Right lobe of liver (tissue), 6 donors: ENCODE data around the gene CMTM2. TPM values are rescaled to one million over a fixed set of nuclear protein-coding genes. Genes with fewer than 3 reads are reported as not detected.
"Not testable (repeated sequence)": the region's sequence is repeated elsewhere in the genome, so short reads cannot be mapped to it uniquely, and the experiment has no call there.

Experiments
- ATAC-seq, 4 donors: fragments of 200-7000 bp; cut with Tn5 transposase; one replicate each; pipeline ENCODE4 v1.9.1; 2020; ENCODE audit warnings: mild to moderate bottlenecking in 4 of 4, moderate library complexity in 4 of 4
- DNase-seq, 3 donors: peaks; one replicate each; pipeline ENCODE4 v3.0.0-alpha.2; 2020
- H3K27ac ChIP-seq, 3 donors: fragments of 200-600 bp; one replicate each; pipeline ENCODE4 v1.8.0; 2022
- H3K27me3 ChIP-seq, 2 donors: fragments of 200-600 bp; one replicate each; pipeline ENCODE4 v1.8.0; 2022
- H3K36me3 ChIP-seq, 4 donors: fragments of 200-600 bp; sonication (generic) in 1 of 4; one replicate each; pipeline versions ENCODE4 v1.5.1 to v1.8.0; 2017 to 2022; ENCODE audit warnings: control low read depth in 1 of 4
- H3K4me1 ChIP-seq, 4 donors: fragments of 200-600 bp; sonication (generic) in 1 of 4; one replicate each; pipeline versions ENCODE4 v1.5.1 to v1.8.0; 2017 to 2022; ENCODE audit warnings: control low read depth in 1 of 4
- H3K4me3 ChIP-seq, 3 donors: fragments of 200-600 bp; one replicate each; pipeline ENCODE4 v1.8.0; 2022
- H3K9me3 ChIP-seq, 4 donors: fragments of 200-600 bp; sonication (generic) in 1 of 4; one replicate each; pipeline versions ENCODE4 v1.5.1 to v1.8.0; 2017 to 2022; ENCODE audit warnings: control low read depth in 1 of 4
- POLR2A ChIP-seq: fragments of 450-650 bp; IDR thresholded peaks from one replicate; pipeline ENCODE4 v1.6.1; 2017; ENCODE audit warnings: antibody characterized with exemption, mild to moderate bottlenecking
- WGBS: methylation state at CpG from one replicate; pipeline ENCODE4 v1.1.6; 2018; ENCODE audit warnings: low coverage, low lambda C conversion rate; ENCODE audit not compliant: insufficient coverage; ENCODE audit errors: missing lambda C conversion rate; 5-methylcytosine and 5-hydroxymethylcytosine counted together
- intact Hi-C, 2 donors: fragments of 100-400 bp; cut with DNase I; formaldehyde crosslinking; loops; one replicate each; pipeline versions ENCODE4 v1.11.2 to v1.14.1; 2022
- total RNA-seq, 6 experiments: library from RNA; depleted of rRNA in 2 of 6; stranded (reverse); fragments of >200 nt in 2 of 6; fragmentation: NEBNext Ultra II Directional in 3 of 6; extraction: Animal tissue kit (Norgen Biotek cat#: 25700) in 3 of 6; gene quantifications; one replicate each; pipeline versions ENCODE4 v1.1.0 to v1.2.4, GENCODE V29; 2016 to 2023
- TF ChIP-seq, protein P1 (sequence below), 4 donors: fragments of 200-600 bp in 3 of 4; fragments of 450-650 bp in 1 of 4; IDR thresholded peaks; one replicate each; pipeline versions ENCODE4 v1.5.1 to v1.8.0; 2016 to 2022; ENCODE audit warnings: antibody characterized with exemption in 4 of 4, mild to moderate bottlenecking in 2 of 4
- donor health status: DM: no; HTN: yes; CAD: no.
- donor health status: DM: no; HTN: no; CAD: no.
- donor health status: DM: no; HTN: no; CAD: no.
- donor health status: DM: no; HTN: yes; CAD: no.
- donor health status: DM: no; HTN: yes; CAD: no.

Gene CMTM2
- total RNA-seq, 6 experiments from 2014 or later = 0.44 to 0.83 (median 0.55) TPM; not detected in 3

DNA sequence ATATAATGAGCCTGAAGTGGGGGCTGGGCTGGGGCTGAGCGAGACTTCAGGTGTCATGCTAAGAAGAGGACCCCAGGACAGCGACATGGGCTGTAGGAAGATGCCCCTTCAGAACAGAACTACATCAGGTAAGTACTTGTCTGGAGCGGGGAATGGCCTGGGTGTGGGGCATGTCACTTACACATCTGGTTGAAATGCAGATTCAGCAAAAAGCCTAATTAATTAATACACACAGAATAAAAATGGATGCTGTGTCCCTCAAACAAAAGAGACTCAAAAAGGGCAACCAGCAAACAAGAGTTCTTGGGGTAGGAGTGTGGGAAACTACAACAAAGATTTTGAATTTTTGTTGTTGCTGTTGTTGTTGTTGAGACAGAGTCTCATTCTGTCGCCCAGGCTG, 11.8 kb downstream of the CMTM2 start:
- no peaks in the 10 kb centered on the region for H3K27me3 ChIP-seq
- TF ChIP-seq POLR2A = no peak
- TF ChIP-seq, protein P1, sequence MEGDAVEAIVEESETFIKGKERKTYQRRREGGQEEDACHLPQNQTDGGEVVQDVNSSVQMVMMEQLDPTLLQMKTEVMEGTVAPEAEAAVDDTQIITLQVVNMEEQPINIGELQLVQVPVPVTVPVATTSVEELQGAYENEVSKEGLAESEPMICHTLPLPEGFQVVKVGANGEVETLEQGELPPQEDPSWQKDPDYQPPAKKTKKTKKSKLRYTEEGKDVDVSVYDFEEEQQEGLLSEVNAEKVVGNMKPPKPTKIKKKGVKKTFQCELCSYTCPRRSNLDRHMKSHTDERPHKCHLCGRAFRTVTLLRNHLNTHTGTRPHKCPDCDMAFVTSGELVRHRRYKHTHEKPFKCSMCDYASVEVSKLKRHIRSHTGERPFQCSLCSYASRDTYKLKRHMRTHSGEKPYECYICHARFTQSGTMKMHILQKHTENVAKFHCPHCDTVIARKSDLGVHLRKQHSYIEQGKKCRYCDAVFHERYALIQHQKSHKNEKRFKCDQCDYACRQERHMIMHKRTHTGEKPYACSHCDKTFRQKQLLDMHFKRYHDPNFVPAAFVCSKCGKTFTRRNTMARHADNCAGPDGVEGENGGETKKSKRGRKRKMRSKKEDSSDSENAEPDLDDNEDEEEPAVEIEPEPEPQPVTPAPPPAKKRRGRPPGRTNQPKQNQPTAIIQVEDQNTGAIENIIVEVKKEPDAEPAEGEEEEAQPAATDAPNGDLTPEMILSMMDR (IDR thresholded peaks at IDR 0.05) = no peak
- no peaks in the 10 kb centered on the region for H3K9me3 ChIP-seq
- DNase-seq (no peak), ATAC-seq (no peak)
- H3K36me3 ChIP-seq = no peaks in the 10 kb centered on the region
- no peaks in the 10 kb centered on the region for H3K4me1 ChIP-seq
- H3K27ac ChIP-seq = no peak overlapping the region
- no CpG with 5 or more reads among the region's 4 CpGs for WGBS
- intact Hi-C loops = no loop called here
- H3K4me3 ChIP-seq = no peak overlapping the region

DNA sequence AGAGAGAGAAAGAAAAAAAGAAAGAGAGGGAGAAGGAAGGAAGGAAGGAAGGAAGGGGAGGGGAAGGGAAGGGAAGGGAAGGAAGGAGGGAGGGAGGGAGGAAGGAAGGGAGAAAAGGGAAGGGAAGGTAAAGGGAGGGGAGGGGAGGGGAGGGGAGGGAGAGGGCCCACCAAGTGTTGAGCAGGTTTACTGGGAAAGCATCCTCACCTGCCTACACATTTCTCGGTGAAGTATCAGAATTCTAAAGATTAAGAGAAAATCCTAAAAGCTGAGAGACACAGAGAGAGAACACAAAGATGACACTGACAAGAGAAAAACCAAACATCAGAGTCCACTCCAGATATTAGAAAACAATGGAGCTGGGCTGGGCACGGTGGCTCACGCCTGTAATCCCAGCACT, 13.0 kb downstream of the CMTM2 start:
- no peaks in the 10 kb centered on the region for H3K9me3 ChIP-seq
- no peak overlapping the region for H3K4me3 ChIP-seq
- WGBS = 84% methylated on average over 3 of the region's 3 CpGs
- no peak overlapping the region for H3K27ac ChIP-seq
- no peaks in the 10 kb centered on the region for H3K27me3 ChIP-seq
- TF ChIP-seq, protein P1 (IDR thresholded peaks at IDR 0.05) = no peak
- TF ChIP-seq POLR2A = no peak
- intact Hi-C loops = no loop called here
- no peaks in the 10 kb centered on the region for H3K36me3 ChIP-seq
- no peaks in the 10 kb centered on the region for H3K4me1 ChIP-seq
- DNase-seq = no peak
- ATAC-seq = no peak

DNA sequence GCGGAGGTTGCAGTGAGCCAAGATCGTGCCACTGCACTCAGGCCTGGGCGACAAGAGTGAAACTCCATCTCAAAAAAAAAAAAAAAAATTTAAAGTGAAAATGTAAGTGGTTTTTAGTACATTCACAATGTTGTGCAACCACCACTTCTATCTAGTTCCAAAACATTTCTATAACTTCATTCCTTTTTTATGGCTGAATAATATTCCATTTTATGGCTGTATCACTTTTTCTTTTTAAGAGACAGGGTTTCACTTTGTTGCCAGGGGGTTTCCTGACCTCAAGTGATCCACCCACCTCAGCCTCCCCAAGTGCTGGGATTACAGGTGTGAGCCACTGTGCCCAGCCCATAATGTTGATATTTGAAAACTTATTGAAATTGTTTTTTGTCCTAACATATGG, 13.6 kb downstream of the CMTM2 start:
- Histone ChIP-seq H3K27me3 (no peaks in the 10 kb centered on the region), H3K9me3 (no peaks in the 10 kb centered on the region), H3K27ac (no peak overlapping the region), H3K4me3 (no peak overlapping the region), H3K36me3 (no peaks in the 10 kb centered on the region), H3K4me1 (no peaks in the 10 kb centered on the region)
- DNase-seq (no peak), ATAC-seq (no peak)
- TF ChIP-seq, protein P1 (IDR thresholded peaks at IDR 0.05) = no peak
- TF ChIP-seq POLR2A = no peak
- WGBS = no CpG with 5 or more reads among the region's 3 CpGs
- intact Hi-C loops = no loop called here

DNA sequence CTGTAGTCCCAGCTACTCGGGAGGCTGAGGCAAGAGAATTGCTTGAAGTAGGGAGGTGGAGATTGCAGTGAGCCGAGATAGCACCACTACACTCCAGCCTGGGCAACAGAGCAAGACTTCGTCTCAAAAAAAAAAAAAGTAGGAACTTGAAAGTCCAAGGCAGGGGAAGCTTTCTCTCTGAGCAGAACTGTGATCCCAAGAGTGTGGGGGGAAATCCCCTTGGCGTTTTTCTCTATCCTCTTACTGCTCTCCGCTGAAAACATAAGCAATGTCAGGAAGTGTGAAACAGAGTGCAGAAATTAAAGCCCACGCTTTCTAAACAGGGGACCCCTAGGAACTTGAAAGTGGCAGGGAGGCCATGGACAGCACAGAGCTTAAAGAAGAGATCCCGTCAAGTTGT, 15.5 kb downstream of the CMTM2 start:
- peak in 2 of 4 donors; percentile 21 to 58 for ATAC-seq
- 53% methylated on average over 6 of the region's 7 CpGs for WGBS
- DNase-seq = no peak

DNA sequence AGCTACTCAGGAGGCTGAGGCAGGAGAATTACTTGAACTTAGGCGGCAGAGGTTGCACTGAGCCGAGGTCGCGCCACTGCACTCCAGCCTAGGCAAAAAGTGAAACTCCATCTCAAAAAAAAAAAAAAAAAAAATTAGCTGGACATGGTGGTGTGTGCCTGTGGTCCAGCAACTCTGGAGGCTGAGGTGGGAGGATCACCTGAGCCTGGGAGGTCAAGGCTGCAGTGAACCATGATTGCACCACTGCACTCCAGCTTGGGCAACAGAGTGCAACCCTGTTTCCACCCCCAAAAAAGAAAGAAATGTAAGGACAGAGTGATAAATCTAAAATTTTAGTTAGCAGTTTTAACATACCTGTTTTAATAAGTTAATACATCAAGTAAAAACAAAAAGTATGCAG, 17.3 kb downstream of the CMTM2 start:
- H3K9me3 ChIP-seq, H3K4me1 ChIP-seq, H3K36me3 ChIP-seq, H3K27me3 ChIP-seq, H3K27ac ChIP-seq, ATAC-seq, intact Hi-C loops, DNase-seq, H3K4me3 ChIP-seq: not testable (repeated sequence)
- WGBS = 100% methylated on average over 3 of the region's 4 CpGs

More for the DNA sequence above, 15.5 kb downstream of the CMTM2 start:
- Histone ChIP-seq H3K27ac (no peak overlapping the region), H3K4me3 (no peak overlapping the region), H3K4me1 (no peaks in the 10 kb centered on the region), H3K9me3 (no peaks in the 10 kb centered on the region), H3K27me3 (no peaks in the 10 kb centered on the region), H3K36me3 (no peaks in the 10 kb centered on the region)
- intact Hi-C loops = no loop called here
- no peak for TF ChIP-seq POLR2A
- TF ChIP-seq, protein P1 (IDR thresholded peaks at IDR 0.05) = no peak
